ENCODE results near the gene LETMD1. TPM values are rescaled to one million over a fixed set of nuclear protein-coding genes. Genes with fewer than 3 reads are reported as not detected.

LETMD1 gene
- total and polyA plus RNA-seq, 2 donors (not counting 3 experiments of a cell fraction or from before 2014, with no cell fraction given) = 38.9 to 47.7 TPM

- Histone ChIP-seq H4K20me1 (replicated peaks; ENCODE audit: control insufficient read depth, extremely low read depth, insufficient read depth, low read length) (no peaks in the 10 kb centered on the region), H3K27ac (ENCODE audit: insufficient read depth, low read depth, low read length) (no peak overlapping the region), H3K9me1 (replicated peaks; ENCODE audit: control insufficient read depth, extremely low read depth, insufficient read depth, low read length) (no peaks in the 10 kb centered on the region), H3K4me2 (ENCODE audit: insufficient read depth, low read length) (no peak overlapping the region), H3K9me3 (replicated peaks; ENCODE audit: control insufficient read depth, insufficient read depth, low read length) (no peaks in the 10 kb centered on the region), H3K9ac (replicated peaks; ENCODE audit: extremely low read depth, insufficient read depth, low read length) (no peak overlapping the region), H3K27me3 (ENCODE audit: control insufficient read depth in 2 of 2, insufficient read depth in 2 of 2, low read length in 2 of 2) (no peaks in the 10 kb centered on the region), H3K4me3 (replicated peaks in 1 of 3; ENCODE audit: insufficient read depth in 1 of 3, low read depth in 1 of 3, low read length in 3 of 3) (no peak overlapping the region), H3K36me3 (ENCODE audit: control insufficient read depth in 2 of 2, extremely low read depth in 1 of 2, insufficient read depth in 2 of 2, low read length in 2 of 2) (peaks cover 11% of the 10 kb centered on the region in 2 experiments), H2AFZ (ENCODE audit: low read depth, low read length) (no peak overlapping the region), H3K79me2 (ENCODE audit: control insufficient read depth, insufficient read depth, low read length) (no peaks in the 10 kb centered on the region), H3K4me1 (ENCODE audit: control insufficient read depth, extremely low read depth, insufficient read depth, low read length) (no peaks in the 10 kb centered on the region)
- no TSS peak for BruUV-seq (replicated peaks)
- no peak for DNase-seq (ENCODE audit: low read depth, low spot score)
- no peak for FAIRE-seq
- dilution Hi-C loops (cut with MboI; ENCODE audit: extremely low pct_ligation_motif_present, low sequenced_read_pairs) (no loop called here), intact Hi-C loops (cut with micrococcal nuclease) (no loop called here)
- ChIA-PET CTCF (interaction anchor here (1.0 kb wide), 2 partner anchors 14 to 233 kb away, joined by 3 read pairs; no protein-coding TSS in a partner anchor), POLR2A (no interaction called here)
- TF ChIP-seq MAX (IDR thresholded peaks at IDR 0.05; ENCODE audit: insufficient read depth, insufficient read length) (no peak), JUN (IDR thresholded peaks at IDR 0.05; ENCODE audit: borderline replicate concordance, insufficient read depth, insufficient read length, low read depth) (no peak), EZH2 (IDR thresholded peaks at IDR 0.05; ENCODE audit: borderline replicate concordance, low read depth, low read length, severe bottlenecking) (no peak), MYC (IDR thresholded peaks at IDR 0.05; ENCODE audit: low read depth, low read length) (no peak), POLR2AphosphoS5 (IDR thresholded peaks at IDR 0.05; ENCODE audit: insufficient read depth, low read depth, low read length) (no peak), CTCF (IDR thresholded peaks at IDR 0.05; ENCODE audit: extremely low read depth in 1 of 2, insufficient read depth in 1 of 2, low read depth in 1 of 2, low read length in 2 of 2) (no peak), POLR2A (IDR thresholded peaks at IDR 0.05; ENCODE audit: low read depth, low read length) (no peak), GATA2 (IDR thresholded peaks at IDR 0.05; ENCODE audit: insufficient read depth, insufficient read length, low read depth, low read length) (no peak), FOS (IDR thresholded peaks at IDR 0.05; ENCODE audit: borderline replicate concordance, insufficient read depth, low read length) (no peak)
Observed at GRCh38 chr12:51108136-51108535, 60.0 kb downstream of the LETMD1 start.

Small RNAs within 50 kb of the gene (small RNA-seq; reads per million reads assigned to genes)
- not detected for gene RNU6-1273P (ENCODE audit: insufficient read depth, insufficient read length, low read depth, low replicate concordance)
- gene RNU6-87P (ENCODE audit: insufficient read depth, insufficient read length, low read depth, low replicate concordance) = not detected

Other genes starting within 250 kb of the LETMD1 start
- not detected in 2 replicates for gene TMPRSS12, start 205.4 kb upstream of the LETMD1 start, total RNA-seq
- gene TMPRSS12, start 205.4 kb upstream of the LETMD1 start, polyA plus RNA-seq = not detected in 2 replicates
- not detected in 2 replicates for gene HIGD1C, start 95.8 kb upstream of the LETMD1 start, total RNA-seq
- gene HIGD1C, start 95.8 kb upstream of the LETMD1 start, polyA plus RNA-seq = not detected in 2 replicates
- gene SLC11A2, start 21.9 kb upstream of the LETMD1 start, total RNA-seq = 41.1 and 56.4 TPM in 2 replicates
- 42.3 and 47.5 TPM in 2 replicates for gene SLC11A2, start 21.9 kb upstream of the LETMD1 start, polyA plus RNA-seq
- gene CSRNP2, start 35.3 kb downstream of the LETMD1 start, total RNA-seq = 42.1 and 49.7 TPM in 2 replicates
- gene CSRNP2, start 35.3 kb downstream of the LETMD1 start, polyA plus RNA-seq = 23.3 and 24.2 TPM in 2 replicates
- gene TFCP2, start 124.8 kb downstream of the LETMD1 start, total RNA-seq = 24.9 and 28.6 TPM in 2 replicates
- 7.1 and 10.2 TPM in 2 replicates for gene TFCP2, start 124.8 kb downstream of the LETMD1 start, polyA plus RNA-seq
- 14.4 and 17.5 TPM in 2 replicates for gene POU6F1, start 169.7 kb downstream of the LETMD1 start, total RNA-seq
- gene POU6F1, start 169.7 kb downstream of the LETMD1 start, polyA plus RNA-seq = 5.4 and 6.4 TPM in 2 replicates
- 177 TPM in 2 replicates for gene DAZAP2, start 190.5 kb downstream of the LETMD1 start, total RNA-seq
- gene DAZAP2, start 190.5 kb downstream of the LETMD1 start, polyA plus RNA-seq = 497 and 614 TPM in 2 replicates
- 26.2 and 29.1 TPM in 2 replicates for gene SMAGP, start 222.1 kb downstream of the LETMD1 start, total RNA-seq
- 17.3 and 21.4 TPM in 2 replicates for gene SMAGP, start 222.1 kb downstream of the LETMD1 start, polyA plus RNA-seq

Data from endothelial cell of umbilical vein (primary cell).